ENCODE data around the gene NIT2. TPM values are rescaled to one million over a fixed set of nuclear protein-coding genes. Genes with fewer than 3 reads are reported as not detected.
"Not testable (repeated sequence)": the region's sequence is repeated elsewhere in the genome, so short reads cannot be mapped to it uniquely, and the experiment has no call there.

Gene NIT2
- total and polyA plus RNA-seq, 2 donors, result 39.1 to 40.9 TPM

GRCh38 chr3:100330651-100331050 is 3.9 kb upstream of the NIT2 start:
- peaks cover 4 to 13% of the 10 kb centered on the region in 2 donors for H3K4me1 ChIP-seq (ENCODE audit: control insufficient read depth in 2 of 2, insufficient read depth in 2 of 2, low read length in 2 of 2)
- H3K4me3 ChIP-seq (ENCODE audit: low read length in 2 of 2), result no peak overlapping the region
- DNase-seq (ENCODE audit: low read depth in 6 of 9, low spot score in 9 of 9), result no peak
- no peaks in the 10 kb centered on the region for H3K36me3 ChIP-seq (ENCODE audit: control insufficient read depth in 2 of 2, insufficient read depth in 2 of 2, low read length in 1 of 2)
- no peaks in the 10 kb centered on the region for H3K27me3 ChIP-seq (ENCODE audit: control insufficient read depth in 2 of 2, insufficient read depth in 1 of 2, low read length in 1 of 2)
- no peak overlapping the region for H3K27ac ChIP-seq (ENCODE audit: low read depth in 1 of 2, low read length in 1 of 2)
- no peaks in the 10 kb centered on the region for H3K9me3 ChIP-seq (ENCODE audit: control insufficient read depth in 2 of 2, insufficient read depth in 1 of 2, low read length in 1 of 2)
- WGBS, result 98% methylated on average over 5 of the region's 5 CpGs

DNA sequence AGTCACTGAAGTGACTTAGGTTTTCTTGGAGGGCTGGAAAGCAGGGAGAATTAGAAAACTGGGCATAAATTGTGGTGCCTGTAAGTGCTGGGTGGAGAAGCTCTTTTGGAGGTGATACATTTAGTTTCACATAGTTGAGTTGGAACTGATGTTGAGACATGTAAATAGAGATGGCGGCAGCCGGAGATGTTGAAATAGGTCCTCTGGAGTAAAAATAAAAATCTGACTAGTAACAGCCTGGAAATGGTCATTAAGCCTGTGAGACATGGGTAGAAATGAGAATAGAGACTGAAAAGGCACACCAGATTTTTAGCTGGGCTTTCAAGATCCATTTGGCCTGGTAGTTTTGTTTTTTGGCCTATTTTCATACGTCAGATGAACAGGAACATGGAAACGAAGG is 2.9 kb upstream of the NIT2 start:
- no peaks in the 10 kb centered on the region for H3K27me3 ChIP-seq (ENCODE audit: control insufficient read depth in 2 of 2, insufficient read depth in 1 of 2, low read length in 1 of 2)
- peaks cover 4 to 13% of the 10 kb centered on the region in 2 donors for H3K4me1 ChIP-seq (ENCODE audit: control insufficient read depth in 2 of 2, insufficient read depth in 2 of 2, low read length in 2 of 2)
- H3K36me3 ChIP-seq (ENCODE audit: control insufficient read depth in 2 of 2, insufficient read depth in 2 of 2, low read length in 1 of 2), result no peaks in the 10 kb centered on the region
- no peak overlapping the region for H3K4me3 ChIP-seq (ENCODE audit: low read length in 2 of 2)
- no peaks in the 10 kb centered on the region for H3K9me3 ChIP-seq (ENCODE audit: control insufficient read depth in 2 of 2, insufficient read depth in 1 of 2, low read length in 1 of 2)
- 96% methylated on average over 4 of the region's 4 CpGs for WGBS
- no peak for DNase-seq (ENCODE audit: low read depth in 6 of 9, low spot score in 9 of 9)
- no peak overlapping the region for H3K27ac ChIP-seq (ENCODE audit: low read depth in 1 of 2, low read length in 1 of 2)

DNA sequence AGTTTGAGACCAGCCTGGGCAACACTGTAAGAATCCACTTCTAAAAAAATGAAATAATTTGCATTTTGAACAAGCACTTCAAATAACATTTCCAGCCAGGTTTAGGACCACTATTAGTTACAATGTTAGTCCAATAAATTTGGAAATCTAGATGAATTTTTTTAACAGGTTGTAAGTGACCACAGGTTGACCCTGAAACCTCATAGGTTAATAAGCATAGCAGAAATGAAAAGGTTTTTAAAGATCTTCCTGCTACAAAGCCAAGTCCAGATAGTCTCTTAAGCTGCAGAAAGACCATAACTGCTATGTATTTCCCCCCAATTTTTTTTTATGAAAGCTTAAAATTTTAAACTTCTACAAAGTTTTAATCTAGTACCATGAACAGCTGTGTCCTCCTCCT is 1.5 kb upstream of the NIT2 start:
- H3K4me1 ChIP-seq (ENCODE audit: control insufficient read depth in 2 of 2, insufficient read depth in 2 of 2, low read length in 2 of 2), result peaks cover 4 to 13% of the 10 kb centered on the region in 2 donors
- H3K27me3 ChIP-seq (ENCODE audit: control insufficient read depth in 2 of 2, insufficient read depth in 1 of 2, low read length in 1 of 2), result no peaks in the 10 kb centered on the region
- no peak overlapping the region for H3K4me3 ChIP-seq (ENCODE audit: low read length in 2 of 2)
- H3K9me3 ChIP-seq (ENCODE audit: control insufficient read depth in 2 of 2, insufficient read depth in 1 of 2, low read length in 1 of 2), result no peaks in the 10 kb centered on the region
- H3K36me3 ChIP-seq (ENCODE audit: control insufficient read depth in 2 of 2, insufficient read depth in 2 of 2, low read length in 1 of 2), result no peaks in the 10 kb centered on the region
- no peak overlapping the region for H3K27ac ChIP-seq (ENCODE audit: low read depth in 1 of 2, low read length in 1 of 2)
- DNase-seq (ENCODE audit: low read depth in 6 of 9, low spot score in 9 of 9), result no peak

- Histone ChIP-seq H3K27me3 (ENCODE audit: control insufficient read depth in 2 of 2, insufficient read depth in 1 of 2, low read length in 1 of 2) (no peaks in the 10 kb centered on the region), H3K27ac (ENCODE audit: low read depth in 1 of 2, low read length in 1 of 2) (peak overlapping the region in 1 of 2 donors; percentile 13), H3K4me3 (ENCODE audit: low read length in 2 of 2) (peak overlapping the region; percentile 53 to 79), H3K9me3 (ENCODE audit: control insufficient read depth in 2 of 2, insufficient read depth in 1 of 2, low read length in 1 of 2) (no peaks in the 10 kb centered on the region), H3K4me1 (ENCODE audit: control insufficient read depth in 2 of 2, insufficient read depth in 2 of 2, low read length in 2 of 2) (peaks cover 4 to 13% of the 10 kb centered on the region in 2 donors), H3K36me3 (ENCODE audit: control insufficient read depth in 2 of 2, insufficient read depth in 2 of 2, low read length in 1 of 2) (peaks cover 0 to under 1% of the 10 kb centered on the region in 2 donors)
- DNase-seq (ENCODE audit: low read depth in 6 of 9, low spot score in 9 of 9), result peak in 1 of 9 donors; percentile 3
- 37% methylated on average over 14 of the region's 14 CpGs for WGBS
Measured at GRCh38 chr3:100333970-100334487, 528 bp upstream of the NIT2 start.

GRCh38 chr3:100335434-100335833 is 877 bp downstream of the NIT2 start:
- peak in 1 of 9 donors; percentile 9 for DNase-seq (ENCODE audit: low read depth in 6 of 9, low spot score in 9 of 9)
- no peaks in the 10 kb centered on the region for H3K27me3 ChIP-seq (ENCODE audit: control insufficient read depth in 2 of 2, insufficient read depth in 1 of 2, low read length in 1 of 2)
- H3K4me3 ChIP-seq (ENCODE audit: low read length in 2 of 2), result peak overlapping the region; percentile 53 to 79
- H3K4me1 ChIP-seq (ENCODE audit: control insufficient read depth in 2 of 2, insufficient read depth in 2 of 2, low read length in 2 of 2), result peaks cover 4 to 13% of the 10 kb centered on the region in 2 donors
- H3K27ac ChIP-seq (ENCODE audit: low read depth in 1 of 2, low read length in 1 of 2), result no peak overlapping the region
- H3K9me3 ChIP-seq (ENCODE audit: control insufficient read depth in 2 of 2, insufficient read depth in 1 of 2, low read length in 1 of 2), result no peaks in the 10 kb centered on the region
- 75% methylated on average over 14 of the region's 14 CpGs for WGBS
- H3K36me3 ChIP-seq (ENCODE audit: control insufficient read depth in 2 of 2, insufficient read depth in 2 of 2, low read length in 1 of 2), result peaks cover 0 to 8% of the 10 kb centered on the region in 2 donors

DNA sequence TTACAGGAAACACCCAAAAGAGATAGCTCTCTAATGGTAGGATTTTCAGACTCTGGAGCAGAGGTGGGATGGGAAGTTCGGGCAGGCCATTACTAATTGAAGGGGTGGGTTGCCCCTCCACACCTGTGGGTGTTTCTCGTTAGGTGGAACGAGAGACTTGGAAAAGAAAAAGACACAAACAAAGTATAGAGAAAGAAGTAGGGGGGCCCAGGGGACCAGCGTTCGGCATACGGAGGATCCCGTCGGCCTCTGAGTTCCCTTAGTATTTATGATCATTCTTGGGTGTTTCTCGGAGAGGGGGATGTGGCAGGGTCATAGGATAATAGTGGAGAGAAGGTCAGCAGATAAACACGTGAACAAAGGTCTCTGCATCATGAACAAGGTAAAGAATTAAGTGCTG is 1.7 kb downstream of the NIT2 start:
- not testable (repeated sequence) for H3K9me3 ChIP-seq (ENCODE audit: control insufficient read depth in 2 of 2, insufficient read depth in 1 of 2, low read length in 1 of 2); H3K4me3 ChIP-seq (ENCODE audit: low read length in 2 of 2); DNase-seq (ENCODE audit: low read depth in 6 of 9, low spot score in 9 of 9); H3K27ac ChIP-seq (ENCODE audit: low read depth in 1 of 2, low read length in 1 of 2); H3K36me3 ChIP-seq (ENCODE audit: control insufficient read depth in 2 of 2, insufficient read depth in 2 of 2, low read length in 1 of 2); H3K27me3 ChIP-seq (ENCODE audit: control insufficient read depth in 2 of 2, insufficient read depth in 1 of 2, low read length in 1 of 2)
- peaks cover 4 to 13% of the 10 kb centered on the region in 2 donors for H3K4me1 ChIP-seq (ENCODE audit: control insufficient read depth in 2 of 2, insufficient read depth in 2 of 2, low read length in 2 of 2)
- 98% methylated on average over 10 of the region's 10 CpGs for WGBS

DNA sequence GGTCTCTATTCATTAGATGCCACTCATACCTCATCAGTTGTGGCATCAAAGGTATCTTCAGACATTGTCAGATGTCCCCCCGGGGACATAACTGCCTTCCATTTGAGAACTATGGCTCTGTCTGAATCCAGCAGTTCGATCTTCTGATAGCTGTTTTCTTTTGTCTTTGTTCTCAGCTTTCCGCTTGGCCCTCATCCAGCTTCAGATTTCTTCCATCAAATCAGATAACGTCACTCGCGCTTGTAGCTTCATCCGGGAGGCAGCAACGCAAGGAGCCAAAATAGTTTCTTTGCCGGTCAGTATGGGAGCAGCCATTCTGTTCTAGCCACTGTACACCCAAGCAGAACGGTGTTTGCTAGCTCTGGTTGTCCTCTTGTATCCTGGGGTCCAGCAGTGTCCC is 4.4 kb downstream of the NIT2 start:
- DNase-seq (ENCODE audit: low read depth in 6 of 9, low spot score in 9 of 9), result no peak
- 95% methylated on average over 10 of the region's 10 CpGs for WGBS
- Histone ChIP-seq H3K9me3 (ENCODE audit: control insufficient read depth in 2 of 2, insufficient read depth in 1 of 2, low read length in 1 of 2) (no peaks in the 10 kb centered on the region), H3K27ac (ENCODE audit: low read depth in 1 of 2, low read length in 1 of 2) (no peak overlapping the region), H3K36me3 (ENCODE audit: control insufficient read depth in 2 of 2, insufficient read depth in 2 of 2, low read length in 1 of 2) (peaks cover 7 to 8% of the 10 kb centered on the region in 2 donors), H3K4me3 (ENCODE audit: low read length in 2 of 2) (no peak overlapping the region), H3K4me1 (ENCODE audit: control insufficient read depth in 2 of 2, insufficient read depth in 2 of 2, low read length in 2 of 2) (peaks cover 4 to 10% of the 10 kb centered on the region in 2 donors), H3K27me3 (ENCODE audit: control insufficient read depth in 2 of 2, insufficient read depth in 1 of 2, low read length in 1 of 2) (no peaks in the 10 kb centered on the region)

DNA sequence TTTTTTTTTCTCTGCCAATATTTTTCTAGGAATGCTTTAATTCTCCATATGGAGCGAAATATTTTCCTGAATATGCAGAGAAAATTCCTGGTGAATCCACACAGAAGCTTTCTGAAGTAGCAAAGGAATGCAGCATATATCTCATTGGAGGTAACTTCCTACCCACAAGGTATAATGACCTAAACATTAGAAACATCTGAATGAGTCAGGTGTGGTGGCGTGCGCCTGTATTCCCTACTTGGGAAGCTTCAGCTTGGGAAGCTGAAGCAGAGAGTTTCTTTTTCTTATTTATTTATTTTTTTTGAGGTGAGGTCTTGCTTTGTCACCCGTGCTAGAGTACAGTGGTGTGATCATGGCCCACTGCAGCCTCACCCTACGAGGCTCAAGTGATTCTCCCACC is 5.2 kb downstream of the NIT2 start:
- peaks cover 3 to 4% of the 10 kb centered on the region in 2 donors for H3K4me1 ChIP-seq (ENCODE audit: control insufficient read depth in 2 of 2, insufficient read depth in 2 of 2, low read length in 2 of 2)
- no peaks in the 10 kb centered on the region for H3K9me3 ChIP-seq (ENCODE audit: control insufficient read depth in 2 of 2, insufficient read depth in 1 of 2, low read length in 1 of 2)
- WGBS, result 97% methylated on average over 5 of the region's 5 CpGs
- H3K36me3 ChIP-seq (ENCODE audit: control insufficient read depth in 2 of 2, insufficient read depth in 2 of 2, low read length in 1 of 2), result peaks cover 7 to 8% of the 10 kb centered on the region in 2 donors
- no peak overlapping the region for H3K27ac ChIP-seq (ENCODE audit: low read depth in 1 of 2, low read length in 1 of 2)
- H3K4me3 ChIP-seq (ENCODE audit: low read length in 2 of 2), result no peak overlapping the region
- no peak for DNase-seq (ENCODE audit: low read depth in 6 of 9, low spot score in 9 of 9)
- no peaks in the 10 kb centered on the region for H3K27me3 ChIP-seq (ENCODE audit: control insufficient read depth in 2 of 2, insufficient read depth in 1 of 2, low read length in 1 of 2)

DNA sequence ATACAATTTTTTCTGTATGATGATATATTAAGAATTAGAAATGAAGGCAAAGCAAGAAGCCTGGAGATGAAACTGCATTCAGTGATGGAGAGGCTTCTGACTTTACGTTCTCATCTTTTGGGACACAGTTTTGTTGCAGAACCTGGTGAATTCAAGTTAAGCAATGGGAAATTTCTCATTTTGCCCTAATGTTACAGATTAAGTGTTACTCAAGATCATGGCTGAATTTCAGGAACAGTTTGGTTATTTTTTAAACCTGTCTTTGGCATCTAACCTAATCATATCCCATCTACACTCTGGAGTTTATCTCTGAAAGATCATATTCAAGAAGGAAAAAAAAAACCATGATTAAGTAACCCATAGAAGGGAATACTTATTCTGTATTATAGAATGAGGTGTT is 6.0 kb downstream of the NIT2 start:
- 99% methylated on average over 1 of the region's 1 CpG for WGBS

More for the DNA sequence above, 6.0 kb downstream of the NIT2 start:
- Histone ChIP-seq H3K36me3 (ENCODE audit: control insufficient read depth in 2 of 2, insufficient read depth in 2 of 2, low read length in 1 of 2) (peaks cover 7 to 10% of the 10 kb centered on the region in 2 donors), H3K9me3 (ENCODE audit: control insufficient read depth in 2 of 2, insufficient read depth in 1 of 2, low read length in 1 of 2) (no peaks in the 10 kb centered on the region), H3K4me3 (ENCODE audit: low read length in 2 of 2) (no peak overlapping the region), H3K4me1 (ENCODE audit: control insufficient read depth in 2 of 2, insufficient read depth in 2 of 2, low read length in 2 of 2) (peaks cover 0 to 1% of the 10 kb centered on the region in 2 donors), H3K27me3 (ENCODE audit: control insufficient read depth in 2 of 2, insufficient read depth in 1 of 2, low read length in 1 of 2) (no peaks in the 10 kb centered on the region), H3K27ac (ENCODE audit: low read depth in 1 of 2, low read length in 1 of 2) (no peak overlapping the region)
- DNase-seq (ENCODE audit: low read depth in 6 of 9, low spot score in 9 of 9), result no peak
